ENCODE results near the gene SERPINA5.
A peak's percentile ranks its signal among the peaks of the same experiment; 100 is the strongest.

The SERPINA5 gene

DNA sequence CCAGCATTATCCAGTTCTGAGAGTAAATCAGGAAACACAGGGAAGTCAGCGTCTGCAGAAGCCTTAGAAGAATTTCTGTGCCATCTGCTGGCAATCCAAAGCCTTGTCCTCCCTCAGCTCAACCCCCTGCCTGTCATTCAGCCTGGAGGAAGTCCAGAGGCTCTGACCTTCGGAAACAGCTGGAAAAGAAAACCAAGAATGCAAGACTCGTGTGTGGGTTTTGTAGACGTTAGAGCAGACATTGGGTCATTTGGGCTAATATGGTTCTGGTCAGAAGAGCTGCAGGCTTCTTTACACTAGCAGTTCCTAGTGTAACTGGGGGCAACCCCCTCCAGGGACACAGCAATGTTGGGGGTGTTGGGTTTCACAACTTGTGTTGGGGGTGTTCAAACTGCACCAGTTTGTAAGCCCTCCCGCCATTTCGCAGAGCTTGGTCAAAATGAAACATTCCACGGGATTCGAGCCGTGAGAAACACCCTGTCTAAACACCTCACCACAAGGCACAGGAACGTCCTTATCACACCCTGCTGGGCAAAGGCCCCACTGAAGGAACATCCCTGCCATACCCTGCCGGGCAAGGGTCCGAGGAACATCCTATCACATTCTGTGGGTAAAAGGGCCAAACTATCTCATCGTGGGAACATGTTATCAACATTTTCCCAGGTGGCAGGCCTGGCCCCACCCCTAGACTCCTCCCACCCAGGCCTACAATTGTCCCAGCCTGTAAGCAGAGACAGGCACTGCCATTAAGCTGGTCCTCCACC lies 41.0 kb upstream of the SERPINA5 start:
- H3K4me3 ChIP-seq (replicated peaks; ENCODE audit: low read depth, low read length): no peak overlapping the region
- TF ChIP-seq, protein P1, sequence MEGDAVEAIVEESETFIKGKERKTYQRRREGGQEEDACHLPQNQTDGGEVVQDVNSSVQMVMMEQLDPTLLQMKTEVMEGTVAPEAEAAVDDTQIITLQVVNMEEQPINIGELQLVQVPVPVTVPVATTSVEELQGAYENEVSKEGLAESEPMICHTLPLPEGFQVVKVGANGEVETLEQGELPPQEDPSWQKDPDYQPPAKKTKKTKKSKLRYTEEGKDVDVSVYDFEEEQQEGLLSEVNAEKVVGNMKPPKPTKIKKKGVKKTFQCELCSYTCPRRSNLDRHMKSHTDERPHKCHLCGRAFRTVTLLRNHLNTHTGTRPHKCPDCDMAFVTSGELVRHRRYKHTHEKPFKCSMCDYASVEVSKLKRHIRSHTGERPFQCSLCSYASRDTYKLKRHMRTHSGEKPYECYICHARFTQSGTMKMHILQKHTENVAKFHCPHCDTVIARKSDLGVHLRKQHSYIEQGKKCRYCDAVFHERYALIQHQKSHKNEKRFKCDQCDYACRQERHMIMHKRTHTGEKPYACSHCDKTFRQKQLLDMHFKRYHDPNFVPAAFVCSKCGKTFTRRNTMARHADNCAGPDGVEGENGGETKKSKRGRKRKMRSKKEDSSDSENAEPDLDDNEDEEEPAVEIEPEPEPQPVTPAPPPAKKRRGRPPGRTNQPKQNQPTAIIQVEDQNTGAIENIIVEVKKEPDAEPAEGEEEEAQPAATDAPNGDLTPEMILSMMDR (IDR thresholded peaks at IDR 0.05; ENCODE audit: low read length, missing control alignments): peak; percentile 30
- DNase-seq (ENCODE audit: low read depth): peak; percentile 82

DNA sequence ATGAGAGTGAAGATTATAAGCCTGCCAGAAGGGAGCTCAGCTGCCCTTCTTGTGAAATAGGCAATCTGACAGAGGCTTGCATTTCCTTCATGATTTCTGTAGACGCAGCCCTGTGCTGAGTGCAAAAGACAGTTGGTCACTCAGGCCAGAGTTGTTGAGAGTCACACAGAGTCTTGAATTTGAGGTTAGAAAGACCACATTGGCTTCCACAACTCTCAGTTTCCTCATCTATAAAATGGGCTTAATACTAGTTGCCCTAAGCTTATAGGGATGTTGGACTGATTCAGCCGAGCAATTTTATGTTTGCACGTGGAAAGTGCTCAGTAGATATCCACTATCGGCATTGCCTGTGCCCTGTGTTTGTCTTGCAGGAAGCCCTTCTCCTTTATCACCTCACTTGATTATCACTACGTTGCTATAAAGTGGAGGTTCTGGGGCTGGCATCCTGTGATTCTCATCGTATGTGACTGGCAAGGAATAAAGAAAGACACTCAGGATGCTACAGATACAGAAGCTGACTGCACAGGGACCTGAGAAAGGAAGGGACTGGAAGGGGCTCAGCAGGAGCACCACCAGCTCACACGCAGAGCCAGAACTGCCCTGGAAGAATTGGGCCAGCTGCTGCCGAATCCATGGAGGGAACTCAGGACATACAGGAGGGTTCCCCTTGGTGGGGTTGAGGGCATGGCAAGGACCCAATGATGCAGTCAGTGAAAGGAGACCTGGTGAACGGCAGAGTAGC lies 39.8 kb upstream of the SERPINA5 start:
- no peak overlapping the region for H3K4me3 ChIP-seq (replicated peaks; ENCODE audit: low read depth, low read length)
- TF ChIP-seq, protein P1 (IDR thresholded peaks at IDR 0.05; ENCODE audit: low read length, missing control alignments): no peak
- DNase-seq (ENCODE audit: low read depth): peak; percentile 17

DNA sequence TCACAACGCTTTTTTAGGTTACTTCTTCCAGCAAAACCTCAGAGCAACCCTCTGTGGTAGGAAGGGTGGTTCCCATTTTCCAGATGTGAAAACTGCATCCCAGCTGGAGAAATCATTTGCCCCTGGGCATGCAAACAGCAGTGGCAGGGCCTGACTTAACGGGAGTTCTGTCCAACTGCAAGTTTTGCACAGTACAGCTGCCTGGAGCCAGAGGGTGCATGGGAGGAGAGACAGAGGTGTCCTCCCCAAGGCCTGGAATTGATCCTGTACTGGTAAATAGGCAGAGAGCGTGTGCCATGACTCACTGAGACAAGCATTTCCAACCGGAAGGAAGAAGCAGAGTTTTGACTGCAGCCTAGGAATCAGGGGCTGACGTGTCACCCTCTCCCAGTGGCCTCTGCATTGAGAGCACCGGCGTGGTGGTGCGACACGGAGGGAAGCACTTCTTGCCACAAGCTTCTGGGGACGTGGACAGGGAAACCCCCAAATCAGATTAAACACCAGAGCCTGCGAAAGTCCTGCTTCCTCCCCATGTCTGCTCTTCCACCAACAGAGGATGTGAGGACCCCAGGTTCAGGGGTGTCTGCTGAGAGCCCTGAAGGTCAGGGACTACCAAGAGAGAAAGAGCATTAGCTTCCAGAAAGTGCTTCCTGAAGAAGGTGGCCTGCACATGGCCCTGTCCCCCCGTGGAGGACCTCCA lies 39.0 kb upstream of the SERPINA5 start:
- peak; percentile 61 for DNase-seq (ENCODE audit: low read depth)
- TF ChIP-seq, protein P1 (IDR thresholded peaks at IDR 0.05; ENCODE audit: low read length, missing control alignments): no peak
- no peak overlapping the region for H3K4me3 ChIP-seq (replicated peaks; ENCODE audit: low read depth, low read length)

DNA sequence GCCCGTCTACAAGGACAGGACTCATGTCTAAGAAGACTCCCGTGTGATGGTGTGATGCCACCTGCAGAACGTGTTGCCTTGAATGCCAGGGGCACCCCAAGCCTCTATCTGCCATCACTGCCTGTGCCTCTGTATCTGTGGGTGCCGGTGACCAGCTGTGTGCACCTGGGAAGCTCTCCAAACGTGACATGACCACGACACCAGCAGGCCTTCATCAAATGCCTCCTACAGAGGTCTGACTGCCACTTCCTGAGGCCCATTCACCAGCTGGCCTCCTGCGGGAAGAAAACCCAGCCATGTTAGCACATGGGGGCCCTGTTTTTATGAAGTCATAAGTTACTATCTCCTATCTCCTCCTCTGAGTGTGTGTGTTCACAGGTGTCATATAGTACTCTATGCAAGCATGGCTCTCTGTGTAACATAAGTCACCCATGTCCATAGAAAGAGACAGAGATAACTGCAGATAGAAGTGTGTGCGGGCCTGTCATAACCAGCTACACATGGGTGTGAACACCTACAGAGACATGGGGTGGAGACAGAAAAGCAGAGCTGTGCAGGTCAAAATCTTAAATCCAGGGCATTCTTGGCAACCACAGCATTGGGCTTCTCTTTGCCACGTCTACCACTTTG lies 38.3 kb upstream of the SERPINA5 start:
- TF ChIP-seq, protein P1 (IDR thresholded peaks at IDR 0.05; ENCODE audit: low read length, missing control alignments): no peak

DNA sequence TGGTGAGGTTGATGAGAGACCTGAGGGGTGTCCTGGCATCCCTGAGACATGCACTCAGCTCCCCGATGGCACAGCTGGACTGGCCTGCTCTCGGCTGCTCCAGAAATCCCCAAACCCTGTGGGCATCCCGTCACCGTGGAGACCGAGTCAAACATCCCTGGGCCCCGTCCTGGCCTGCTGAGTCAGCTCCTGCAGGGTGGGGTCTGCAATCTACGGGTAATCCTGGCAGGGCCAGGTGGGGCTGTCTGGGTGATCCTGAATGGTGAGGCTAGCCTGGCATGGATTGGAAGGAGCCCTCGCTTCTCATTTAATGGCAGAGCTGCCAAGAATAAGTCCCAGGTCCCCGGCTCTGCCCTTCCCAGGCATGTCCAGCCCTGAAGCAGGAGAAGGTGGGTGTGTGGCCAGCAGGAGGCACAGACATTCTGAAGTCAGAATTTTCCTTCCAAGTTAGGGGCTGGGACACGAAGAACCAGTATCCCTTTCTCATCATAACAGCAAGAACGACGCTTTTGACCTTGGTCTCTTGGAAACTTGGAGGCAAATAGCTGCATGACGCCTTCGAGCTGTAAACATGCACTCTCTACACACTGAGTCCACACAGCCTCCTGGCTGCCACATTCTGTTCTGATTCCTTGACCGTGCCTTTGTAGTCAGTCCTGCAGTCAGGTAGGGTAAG lies 37.6 kb upstream of the SERPINA5 start:
- DNase-seq (ENCODE audit: low read depth): no peak
- TF ChIP-seq, protein P1 (IDR thresholded peaks at IDR 0.05; ENCODE audit: low read length, missing control alignments): no peak
- no peak overlapping the region for H3K4me3 ChIP-seq (replicated peaks; ENCODE audit: low read depth, low read length)

More for the DNA sequence above, 38.3 kb upstream of the SERPINA5 start:
- peak; percentile 11 for DNase-seq (ENCODE audit: low read depth)
- H3K4me3 ChIP-seq (replicated peaks; ENCODE audit: low read depth, low read length): no peak overlapping the region

DNA sequence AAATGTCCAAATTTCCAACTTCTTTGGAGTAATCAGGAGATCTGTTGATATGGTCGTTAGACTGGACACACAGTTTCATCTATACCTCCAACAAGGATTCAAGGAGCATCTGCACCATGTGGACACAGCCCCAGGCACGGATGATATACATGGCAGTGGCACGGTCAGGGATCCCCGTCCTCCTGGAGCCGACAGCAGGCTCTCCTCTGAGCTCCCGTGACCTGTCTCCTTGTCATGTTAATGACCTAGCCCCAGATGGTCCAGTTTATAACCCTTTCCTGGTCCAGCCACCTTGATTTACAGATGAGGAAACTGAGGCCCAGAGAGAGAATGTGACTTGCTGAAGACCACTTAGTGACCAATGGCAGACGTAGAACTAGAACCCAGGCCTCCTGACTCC lies 36.5 kb upstream of the SERPINA5 start:
- TF ChIP-seq, protein P1 (IDR thresholded peaks at IDR 0.05; ENCODE audit: low read length, missing control alignments): no peak
- DNase-seq (ENCODE audit: low read depth): no peak
- no peak overlapping the region for H3K4me3 ChIP-seq (replicated peaks; ENCODE audit: low read depth, low read length)
